RWPE1 (cell line): ENCODE data around the gene CREBBP.

Source experiments
- CTCF ChIA-PET: fragments of 350-600 bp; sonication (Branson Sonifier 250); formaldehyde crosslinking; extraction: SDS; loops from one replicate; lab custom pipeline; 2021; lab: Yijun Ruan, JAX
- POLR2A ChIA-PET: fragments of 400-600 bp; formaldehyde crosslinking; extraction: SDS; loops from one replicate; lab custom pipeline; 2020; ENCODE audit warnings: antibody characterized with exemption; ENCODE audit not compliant: low non-redundant PET; lab: Yijun Ruan, JAX
- DNase-seq: peaks from one replicate; pipeline ENCODE4 v3.0.0; 2012; ENCODE audit warnings: low spot score
- H3K27ac ChIP-seq: fragments of 450-650 bp; 2 replicates; pipeline ENCODE4 v1.5.1; 2017
- CTCF ChIP-seq: fragments of 450-650 bp; conservative IDR thresholded peaks from 2 replicates; pipeline ENCODE4 v1.5.1; 2017; ENCODE audit warnings: low read depth, mild to moderate bottlenecking

CREBBP gene

GRCh38 chr16:3729161-3730112 is 151.1 kb downstream of the CREBBP start:
- no peak for DNase-seq
- CTCF ChIA-PET = no interaction called here
- H3K27ac ChIP-seq = no peak overlapping the region
- POLR2A ChIA-PET = no interaction called here
- no peak for TF ChIP-seq CTCF

DNA sequence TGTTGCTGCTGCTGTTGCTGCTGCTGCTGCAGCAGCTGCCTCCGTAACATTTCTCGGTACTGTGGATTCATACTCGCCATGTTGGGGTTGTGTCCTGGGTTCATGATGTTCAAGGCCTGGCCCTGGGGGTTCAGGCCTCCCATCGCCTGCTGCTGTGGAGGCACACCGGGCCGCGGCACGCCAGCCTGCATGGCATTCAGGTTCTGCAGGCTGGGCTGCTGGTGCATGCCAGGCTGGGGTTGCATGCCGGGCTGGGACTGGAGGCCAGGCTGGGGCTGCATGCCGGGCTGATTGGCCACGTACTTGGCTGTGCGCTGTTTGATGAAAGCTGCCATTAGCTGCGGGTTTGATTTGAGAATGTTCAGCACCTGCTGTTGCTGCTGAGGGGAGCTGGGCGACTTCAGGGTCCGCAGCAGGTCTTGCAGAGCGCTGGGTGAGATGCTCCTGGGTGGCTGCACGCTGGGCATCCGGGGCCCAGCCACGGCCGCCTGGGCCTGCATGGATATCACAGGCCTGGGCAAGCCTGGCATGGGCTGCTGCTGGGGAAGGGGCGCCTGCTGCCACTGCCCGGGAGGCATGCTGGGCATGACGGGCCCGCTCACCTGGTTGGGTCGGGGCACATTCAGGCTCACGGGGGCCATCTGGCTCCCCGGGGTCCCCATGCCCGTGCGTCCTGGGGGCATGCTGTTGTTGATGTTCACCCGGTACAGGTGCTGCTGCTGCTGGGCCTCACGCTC is 151.9 kb downstream of the CREBBP start:
- H3K27ac ChIP-seq = no peak overlapping the region
- ChIA-PET CTCF (no interaction called here), POLR2A (no interaction called here)
- no peak for TF ChIP-seq CTCF
- DNase-seq = no peak

DNA sequence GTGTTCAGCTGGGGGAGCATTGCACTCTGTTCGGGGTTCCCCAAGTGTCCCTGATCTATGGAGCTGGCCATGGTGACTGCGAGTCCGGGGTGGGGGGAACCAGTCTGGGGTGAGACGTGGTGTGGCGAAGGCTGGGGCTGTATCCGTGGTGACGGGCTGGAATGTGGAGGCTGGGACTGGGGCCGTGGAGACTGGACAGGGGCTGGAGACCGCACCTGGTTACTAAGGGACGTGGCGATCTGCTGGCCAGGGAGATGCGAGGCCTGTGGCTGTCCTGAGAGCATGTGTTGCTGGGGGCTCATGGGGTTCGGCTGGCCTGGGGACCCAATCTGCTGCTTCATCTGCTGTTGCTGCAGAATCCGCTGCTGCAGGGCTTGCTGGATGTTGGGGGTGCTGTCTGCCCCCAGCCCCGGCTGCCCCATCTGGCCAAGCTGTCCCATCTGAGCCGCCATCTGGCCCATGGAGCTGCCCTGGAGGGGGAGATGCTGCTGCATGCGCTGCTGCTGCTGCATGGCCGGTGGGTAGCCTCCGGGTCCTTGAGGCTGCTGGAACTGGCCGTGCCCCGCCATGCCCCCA is 152.6 kb downstream of the CREBBP start:
- POLR2A ChIA-PET = no interaction called here
- CTCF ChIA-PET = no interaction called here

GRCh38 chr16:3726021-3726687 is 154.4 kb downstream of the CREBBP start:
- no peak for DNase-seq
- TF ChIP-seq CTCF = no peak
- CTCF ChIA-PET = interaction anchor here (0.6 kb wide), 1 partner anchor 646 kb away, joined by 3 read pairs; no protein-coding TSS in a partner anchor
- POLR2A ChIA-PET = no interaction called here
- no peak overlapping the region for H3K27ac ChIP-seq

More for the DNA sequence above, 152.6 kb downstream of the CREBBP start:
- no peak for DNase-seq
- TF ChIP-seq CTCF = no peak
- no peak overlapping the region for H3K27ac ChIP-seq

GRCh38 chr16:3725276-3725675 is 155.2 kb downstream of the CREBBP start:
- DNase-seq = no peak
- no peak for TF ChIP-seq CTCF
- CTCF ChIA-PET = interaction anchor here (0.6 kb wide), 1 partner anchor 39 kb away, joined by 3 read pairs; no protein-coding TSS in a partner anchor
- POLR2A ChIA-PET = no interaction called here
- H3K27ac ChIP-seq = no peak overlapping the region

- ChIA-PET POLR2A (no interaction called here), CTCF (no interaction called here)
- no peak for TF ChIP-seq CTCF
- no peak overlapping the region for H3K27ac ChIP-seq
- no peak for DNase-seq
Measured at GRCh38 chr16:3722508-3722907, 158.0 kb downstream of the CREBBP start.
